ENCODE measurements around the gene FAM174C.
A peak's percentile ranks its signal among the peaks of the same experiment; 100 is the strongest.

Gene FAM174C

DNA sequence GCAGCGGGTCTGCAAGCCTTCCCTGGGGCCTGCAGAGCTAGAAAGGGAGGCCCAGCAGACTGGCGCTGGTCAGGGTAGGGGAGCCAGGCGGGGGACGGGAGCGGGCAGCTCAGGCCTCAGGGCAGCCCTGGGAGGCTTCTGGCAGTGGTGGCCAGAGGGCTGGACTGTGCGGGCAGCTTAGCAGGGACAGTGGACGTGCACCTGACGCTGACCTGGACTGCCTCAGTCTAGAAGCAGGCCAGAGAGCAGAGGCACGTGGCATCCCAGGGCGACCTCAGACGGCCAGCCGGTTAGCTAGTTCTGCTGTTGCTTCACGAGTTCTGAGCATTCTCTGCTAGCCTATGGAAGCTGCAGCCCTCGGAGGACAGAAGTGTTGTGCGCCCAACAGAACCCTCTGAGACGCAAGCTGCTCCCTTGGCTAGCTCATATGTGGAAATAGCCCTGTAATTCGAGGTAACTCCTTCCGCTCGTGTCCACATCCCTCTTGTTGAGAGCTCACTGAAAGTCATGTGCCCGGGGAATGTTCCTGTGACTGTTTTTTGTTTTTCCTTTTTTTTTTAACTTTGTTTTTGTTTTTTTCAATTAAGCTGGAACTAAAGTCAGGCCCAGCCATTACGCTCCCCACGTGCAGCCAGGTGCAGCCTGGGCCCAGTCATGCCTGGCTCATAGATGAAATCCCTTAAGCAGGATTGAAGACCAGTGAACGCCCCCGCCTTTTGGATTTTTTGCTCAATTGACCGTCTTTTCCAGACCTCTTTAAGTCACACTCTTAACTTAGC lies 1.9 kb upstream of the FAM174C start:
- no peak for DNase-seq (ENCODE audit: low spot score)

GRCh38 chr19:1274081-1274851 lies 1.1 kb upstream of the FAM174C start:
- no peak for DNase-seq (ENCODE audit: low spot score)

- no peak for DNase-seq (ENCODE audit: low spot score)
Measured at GRCh38 chr19:1274852-1275259, 474 bp upstream of the FAM174C start.

DNA sequence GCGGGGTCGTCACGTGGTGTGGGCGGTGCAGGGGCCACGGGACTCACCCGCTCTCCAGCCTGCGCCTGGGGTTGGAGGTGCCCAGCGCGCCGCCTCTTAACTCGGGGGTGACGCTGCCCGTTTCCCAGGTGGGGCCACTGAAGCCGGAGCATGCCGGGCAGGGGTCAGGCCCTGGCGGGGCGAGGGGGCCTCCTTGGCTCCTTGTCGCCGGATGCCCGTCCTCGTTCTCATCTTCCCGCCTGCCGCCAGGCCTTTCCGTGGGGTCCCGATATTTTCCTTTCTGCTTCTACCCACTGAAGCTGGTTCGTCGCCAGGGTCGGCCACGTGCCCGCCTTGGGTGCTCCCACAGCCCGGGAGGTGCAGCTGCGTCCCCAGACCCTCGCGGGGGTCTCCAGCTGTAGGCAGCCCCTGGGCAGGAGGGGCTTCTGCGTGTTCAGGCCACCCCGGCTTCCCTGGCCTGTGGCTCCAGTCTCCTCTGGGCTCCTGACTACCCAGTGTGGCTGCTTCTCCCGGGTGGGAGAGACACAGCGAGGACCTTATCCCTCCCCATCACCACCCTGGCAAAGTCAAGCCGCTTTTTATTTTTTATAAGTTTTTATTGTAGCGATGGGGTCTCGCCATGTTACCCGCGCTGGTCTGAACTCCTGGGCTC lies 772 bp downstream of the FAM174C start:
- DNase-seq (ENCODE audit: low spot score) = no peak

DNA sequence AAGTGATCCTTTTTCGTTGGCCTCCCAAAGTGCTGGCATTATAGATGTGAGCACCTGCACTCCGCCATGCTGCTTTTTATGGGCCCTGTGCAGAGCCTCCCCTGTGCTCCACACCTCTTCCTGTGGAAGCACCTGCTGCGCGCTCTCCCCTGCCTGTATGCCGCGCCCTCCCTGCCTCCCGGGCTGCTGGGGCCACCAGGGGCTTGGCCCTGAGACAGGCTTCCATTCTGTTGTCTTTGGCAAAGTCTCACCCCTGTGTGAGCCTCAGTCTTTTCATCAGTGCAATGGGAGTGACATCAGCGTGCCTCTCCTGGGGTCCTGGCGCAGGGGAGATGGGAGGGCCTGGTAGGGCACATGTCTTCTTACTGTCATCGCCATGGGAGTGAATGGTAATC lies 1.3 kb downstream of the FAM174C start:
- DNase-seq (ENCODE audit: low spot score) = no peak

DNA sequence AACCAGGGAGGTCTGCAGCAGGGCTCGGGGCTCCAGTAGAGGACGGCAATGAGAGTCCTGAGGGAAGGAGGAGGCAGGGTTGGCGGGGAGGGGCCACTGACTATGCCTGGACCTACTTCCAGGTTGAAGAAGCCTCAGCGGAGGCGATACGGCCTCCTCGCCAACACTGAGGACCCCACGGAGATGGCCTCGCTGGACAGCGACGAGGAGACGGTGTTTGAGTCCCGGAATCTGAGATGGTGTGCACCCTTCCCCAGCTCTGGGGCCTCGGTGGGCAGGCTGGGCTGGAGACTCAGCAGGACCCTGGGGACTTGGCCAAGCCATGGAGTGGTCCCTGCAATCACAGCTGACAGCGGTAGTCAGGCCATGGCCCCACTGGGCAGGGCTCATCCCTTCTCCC lies 1.7 kb downstream of the FAM174C start:
- DNase-seq (ENCODE audit: low spot score) = no peak

DNA sequence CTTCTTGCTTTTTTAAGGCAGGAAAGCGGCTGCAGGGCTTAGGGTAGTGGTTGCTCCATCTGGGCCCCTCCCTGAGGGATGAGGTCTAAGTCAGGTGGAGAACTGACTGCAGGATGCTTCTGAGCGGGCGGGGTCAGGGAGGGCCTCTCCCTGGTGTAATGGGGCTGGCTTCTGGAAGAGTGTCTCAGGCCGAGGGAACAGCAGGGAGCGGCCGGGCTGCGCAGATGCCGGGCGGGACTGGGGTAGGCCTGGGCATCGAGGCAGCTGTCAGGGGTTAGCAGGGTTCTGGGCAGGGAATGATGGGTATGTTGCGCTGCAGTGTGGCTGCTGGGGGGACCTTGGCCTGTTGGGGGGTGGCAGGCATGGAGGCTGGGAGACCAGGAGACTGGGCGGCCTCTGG lies 2.7 kb downstream of the FAM174C start:
- DNase-seq (ENCODE audit: low spot score) = no peak

- DNase-seq (ENCODE audit: low spot score) = no peak
Measured at GRCh38 chr19:1278713-1279660, 3.7 kb downstream of the FAM174C start.

- DNase-seq (ENCODE audit: low spot score) = peak; percentile 78
Measured at GRCh38 chr19:1279782-1280341, 4.5 kb downstream of the FAM174C start.

DNA sequence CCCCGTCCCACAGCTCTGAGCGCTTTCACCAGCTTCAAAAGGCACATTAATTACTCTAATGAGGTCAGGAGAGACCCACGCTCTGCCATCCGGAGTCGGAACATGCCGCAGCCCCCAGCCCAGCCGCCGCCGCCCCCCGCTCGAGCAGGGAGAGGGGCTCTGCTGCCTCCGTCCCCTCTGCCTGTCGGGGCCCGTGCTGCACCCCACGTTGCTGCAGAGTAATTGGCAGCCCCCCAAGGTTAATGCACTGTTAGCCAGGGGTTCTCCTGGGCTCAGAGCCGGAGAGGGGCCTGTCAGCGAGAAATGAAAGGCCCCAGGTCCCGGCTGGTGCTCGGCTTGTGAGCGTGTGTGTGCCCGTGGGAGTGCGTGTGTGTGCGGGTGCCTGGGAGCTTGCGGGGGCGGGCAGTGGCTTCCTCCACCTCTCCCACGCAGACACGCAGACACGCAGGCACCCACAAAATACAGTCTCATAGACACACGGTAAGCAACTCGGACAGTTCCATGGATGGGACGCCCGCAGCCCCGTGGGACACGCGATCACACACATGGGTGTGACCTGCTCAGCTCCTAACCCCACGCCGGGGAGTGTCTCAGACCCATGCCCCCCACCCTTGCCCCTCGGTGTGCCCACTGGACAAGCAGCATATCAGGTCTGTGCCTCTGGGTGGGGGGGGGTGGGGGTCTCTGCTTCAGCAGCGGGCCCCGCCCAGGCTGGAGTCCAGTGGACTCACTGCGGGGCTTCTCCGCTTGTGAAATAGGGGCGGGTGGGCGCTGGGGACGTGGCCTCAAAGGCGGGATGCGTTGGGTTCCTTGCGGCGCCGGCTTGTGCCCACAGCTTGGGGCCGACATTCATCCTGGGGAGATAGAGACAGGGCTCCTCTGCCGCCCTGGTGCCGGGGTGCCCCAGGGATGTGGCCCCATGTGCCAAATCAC lies 5.6 kb downstream of the FAM174C start:
- no peak for DNase-seq (ENCODE audit: low spot score)

- DNase-seq (ENCODE audit: low spot score) = no peak
Measured at GRCh38 chr19:1281569-1282287, 6.4 kb downstream of the FAM174C start.

DNA sequence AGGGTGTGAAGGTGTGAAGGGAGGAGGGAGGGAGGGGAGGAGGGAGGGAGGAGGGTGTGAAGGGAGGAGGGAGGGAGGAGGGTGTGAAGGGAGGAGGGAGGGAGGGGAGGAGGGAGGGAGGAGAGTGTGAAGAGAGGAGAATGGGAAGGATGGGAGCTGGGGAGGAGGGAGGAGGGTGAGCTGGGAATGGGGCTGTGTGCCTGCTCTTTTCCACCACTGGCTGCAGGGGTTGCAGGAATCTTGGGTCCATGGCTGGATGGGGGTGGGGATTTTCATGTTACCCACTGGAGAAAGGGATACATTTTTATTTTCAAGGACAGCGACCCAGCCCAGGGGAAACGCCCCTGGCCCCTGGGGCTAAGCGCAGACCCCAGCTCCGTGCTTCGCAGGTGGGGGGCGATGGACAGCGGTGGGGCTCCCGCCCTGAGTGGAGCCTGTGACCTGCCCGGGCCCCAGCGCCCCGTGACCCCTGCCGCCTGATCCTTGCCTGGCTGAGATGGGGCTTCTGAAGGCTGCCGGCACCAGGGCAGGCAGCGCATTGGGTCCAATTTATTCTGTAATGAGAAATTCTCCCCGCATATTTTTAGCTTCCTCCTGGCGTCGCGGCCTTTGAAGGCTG lies 7.4 kb downstream of the FAM174C start:
- no peak for DNase-seq (ENCODE audit: low spot score)

GRCh38 chr19:1283207-1283916 lies 8.0 kb downstream of the FAM174C start:
- no peak for DNase-seq (ENCODE audit: low spot score)

- DNase-seq (ENCODE audit: low spot score) = no peak
Measured at GRCh38 chr19:1283917-1284292, 8.6 kb downstream of the FAM174C start.

DNA sequence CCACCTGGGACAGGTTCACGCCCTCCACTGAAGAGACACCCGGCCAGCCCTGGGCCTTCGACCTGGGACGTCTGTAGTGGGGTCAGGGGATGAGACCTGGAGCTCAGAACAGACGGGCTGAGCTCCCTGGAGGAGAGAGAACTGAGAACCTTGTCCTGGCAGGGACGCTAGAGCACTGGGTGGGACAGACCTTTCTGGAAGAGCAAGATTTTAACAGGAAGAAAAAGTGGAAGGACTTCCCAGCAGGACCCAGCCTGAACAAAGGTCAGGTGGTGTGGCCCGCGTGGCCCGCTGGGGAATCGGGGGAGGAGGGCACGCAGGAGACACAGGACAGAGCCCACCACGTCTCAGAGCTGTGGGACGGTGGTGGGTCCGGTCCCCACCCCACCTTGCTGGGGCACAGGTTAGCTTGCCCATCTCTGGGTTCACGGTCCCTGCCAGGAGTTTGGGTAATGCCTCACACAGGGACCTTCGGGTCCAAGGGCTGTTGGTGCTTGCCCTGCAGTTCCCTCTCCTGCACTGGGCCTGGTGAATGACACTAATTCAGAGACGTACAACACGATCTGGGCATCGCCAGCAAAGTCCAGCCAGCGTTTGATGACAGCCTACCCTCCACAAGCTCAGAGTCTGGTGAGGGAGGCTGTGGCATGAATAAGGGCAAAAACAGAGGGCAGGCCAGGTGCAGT lies 9.1 kb downstream of the FAM174C start:
- no peak for DNase-seq (ENCODE audit: low spot score)

DNA sequence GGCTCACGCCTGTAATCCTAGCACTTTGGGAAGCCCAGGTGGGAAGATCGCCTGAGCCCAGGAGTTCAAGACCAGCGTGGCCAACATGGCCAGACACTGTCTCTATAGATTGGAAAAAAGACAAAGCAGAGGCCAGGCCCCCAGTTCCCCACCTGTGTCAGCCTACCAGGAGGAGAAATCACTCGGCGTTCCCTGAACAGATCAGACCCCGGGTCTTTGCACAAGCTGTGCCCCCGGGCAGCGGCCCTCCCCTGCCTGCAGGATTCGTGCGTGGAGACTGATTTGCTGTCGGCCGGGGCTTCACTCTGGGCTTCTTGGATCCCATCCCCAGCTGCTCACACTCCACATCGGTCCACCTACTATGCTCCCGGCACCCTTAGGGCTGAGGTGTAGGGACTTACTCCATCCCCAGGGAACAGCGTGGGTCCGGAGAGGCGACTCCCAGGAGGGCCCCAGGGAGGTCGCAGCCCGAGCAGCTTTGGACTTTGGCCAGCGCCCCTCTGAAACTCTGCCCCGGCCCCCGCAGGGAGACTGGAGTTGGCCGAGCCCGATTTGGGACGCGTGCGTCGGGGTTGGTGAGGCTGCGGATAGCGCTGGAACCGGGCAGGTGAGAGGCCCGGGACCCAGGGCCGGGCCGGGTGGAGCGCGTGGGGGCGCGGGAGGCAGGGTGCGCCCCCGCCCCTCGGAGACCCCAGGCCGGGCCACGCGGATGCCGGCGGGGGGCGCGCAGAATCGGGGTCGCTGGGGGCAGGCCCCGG lies 9.8 kb downstream of the FAM174C start:
- no peak for DNase-seq (ENCODE audit: low spot score)

GRCh38 chr19:1285737-1286360 lies 10.5 kb downstream of the FAM174C start, which contains the start of gene EFNA2:
Gene EFNA2 (plus strand): TSS chr19:1285873. CDS start chr19:1286169, 296 bp downstream.
- DNase-seq (ENCODE audit: low spot score) = no peak

Measured in COLO829 (cell line).